ENCODE measurements around the gene PLBD2. TPM values are rescaled to one million over a fixed set of nuclear protein-coding genes. Genes with fewer than 3 reads are reported as not detected.

Gene PLBD2
- total and polyA plus RNA-seq, 9 of the 15 experiments (the other 6 are each of a cell fraction or from before 2014, with no cell fraction given): 2.4 to 37.4 (median 6.0) TPM

DNA sequence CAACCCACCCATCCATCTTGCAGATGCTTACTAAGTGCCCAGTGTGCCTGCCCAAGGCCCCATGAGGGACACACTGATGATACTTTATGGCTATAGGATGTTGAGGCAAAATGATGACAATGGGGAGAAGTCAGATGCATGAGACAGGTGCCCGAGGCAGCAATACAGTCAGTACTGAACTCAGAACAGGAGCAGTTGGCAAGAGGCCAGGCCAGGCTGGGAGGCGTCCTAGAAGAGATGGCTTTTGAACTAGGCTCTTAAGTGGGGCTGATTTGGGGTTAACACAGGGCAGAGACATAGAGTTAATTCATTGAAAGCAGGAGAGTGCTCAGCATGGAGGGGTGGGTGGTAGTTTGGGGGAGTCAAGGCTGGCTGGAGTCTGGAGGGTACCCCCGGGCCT is 15.6 kb downstream of the PLBD2 start:
- Histone ChIP-seq H3K9me1 (ENCODE audit: control insufficient read depth, insufficient read depth, low read length) (no peaks in the 10 kb centered on the region), H2AFZ (ENCODE audit: low read depth, low read length) (no peak overlapping the region), H3K4me1 (replicated peaks in 1 of 2; ENCODE audit: control insufficient read depth in 2 of 2, insufficient read depth in 2 of 2, low read length in 2 of 2) (peaks cover 0 to 7% of the 10 kb centered on the region in 2 experiments; a peak in 1 of 5 replicates), H3K36me3 (ENCODE audit: control insufficient read depth, insufficient read depth, low read length) (peaks cover 67% of the 10 kb centered on the region; the same call in 2 of the 3 replicates), H3K27ac (ENCODE audit: extremely low read depth, low read depth, low read length) (no peak overlapping the region), H3K79me2 (ENCODE audit: control insufficient read depth, insufficient read depth, low read length) (no peaks in the 10 kb centered on the region), H3K27me3 (ENCODE audit: control insufficient read depth in 2 of 2, insufficient read depth in 2 of 2, low read length in 2 of 2) (no peaks in the 10 kb centered on the region), H3K4me3 (no peak overlapping the region), H4K20me1 (replicated peaks; ENCODE audit: control insufficient read depth, insufficient read depth, low read length) (0 out of 2 replicates have a peak, but pooled peaks cover 3% of the 10 kb centered on the region), H3K9me3 (replicated peaks; ENCODE audit: control insufficient read depth, insufficient read depth, low read depth, low read length) (no peaks in the 10 kb centered on the region), H3K4me2 (ENCODE audit: insufficient read depth, low read length) (no peak overlapping the region), H3K9ac (ENCODE audit: insufficient read depth in 1 of 2, low read depth in 2 of 2, low read length in 2 of 2) (no peak overlapping the region)
- no peak for ATAC-seq
- ChIA-PET CTCF (ENCODE audit: low intra/inter-chr PET ratio) (no interaction called here), POLR2A (no interaction called here)
- TF ChIP-seq ZNF253 (CRISPR knock-in tag; conservative IDR thresholded peaks at IDR 0.05) (no peak), NFIC (IDR thresholded peaks at IDR 0.05) (peak; percentile 78)
- in situ Hi-C loops (cut with MboI): no loop called here
- intact Hi-C loops (cut with micrococcal nuclease): no loop called here
- BruUV-seq (replicated peaks): no TSS peak
- WGBS (ENCODE audit: insufficient coverage, low coverage, missing lambda C conversion rate): 79% methylated on average over 2 of the region's 3 CpGs
- no peak for FAIRE-seq
- no peak for DNase-seq (ENCODE audit: extremely low read depth in 1 of 4, low spot score in 3 of 4)

DNA sequence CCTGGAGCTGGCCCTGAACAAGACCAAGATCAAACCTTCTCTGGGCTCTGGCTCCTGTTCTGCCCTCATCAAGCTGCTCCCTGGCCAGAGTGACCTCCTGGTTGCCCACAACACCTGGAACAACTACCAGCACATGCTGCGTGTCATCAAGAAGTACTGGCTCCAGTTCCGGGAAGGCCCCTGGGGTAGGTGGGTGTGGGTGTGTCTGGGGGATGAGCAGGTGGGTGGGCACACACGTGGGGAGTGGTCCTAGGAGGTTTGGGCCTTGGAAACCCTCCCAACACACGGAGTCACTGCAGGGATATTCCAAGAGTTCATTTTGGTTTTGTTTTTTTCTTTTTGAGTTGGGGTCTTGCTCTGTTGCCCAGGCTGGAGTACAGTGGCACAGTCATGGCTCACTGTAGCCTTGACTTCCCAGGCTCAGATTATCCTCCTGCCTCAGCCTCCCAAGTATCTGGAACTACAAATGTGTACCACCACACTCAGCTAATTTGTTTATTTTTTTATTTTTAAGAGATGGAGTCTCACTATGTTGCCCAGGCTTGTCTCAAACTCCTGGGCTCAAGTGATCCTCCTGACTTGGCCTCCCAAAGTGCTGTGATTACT is 16.5 kb downstream of the PLBD2 start:
- Histone ChIP-seq H3K36me3 (ENCODE audit: control insufficient read depth, insufficient read depth, low read length) (peaks cover 61% of the 10 kb centered on the region; the same call in 2 of the 3 replicates), H3K27ac (ENCODE audit: extremely low read depth, low read depth, low read length) (no peak overlapping the region), H3K9ac (ENCODE audit: insufficient read depth in 1 of 2, low read depth in 2 of 2, low read length in 2 of 2) (no peak overlapping the region), H3K4me2 (ENCODE audit: insufficient read depth, low read length) (no peak overlapping the region), H4K20me1 (replicated peaks; ENCODE audit: control insufficient read depth, insufficient read depth, low read length) (0 out of 2 replicates have a peak, but pooled peaks cover 3% of the 10 kb centered on the region), H3K4me3 (no peak overlapping the region), H3K9me3 (replicated peaks; ENCODE audit: control insufficient read depth, insufficient read depth, low read depth, low read length) (no peaks in the 10 kb centered on the region), H3K9me1 (ENCODE audit: control insufficient read depth, insufficient read depth, low read length) (no peaks in the 10 kb centered on the region), H2AFZ (ENCODE audit: low read depth, low read length) (no peak overlapping the region), H3K27me3 (ENCODE audit: control insufficient read depth in 2 of 2, insufficient read depth in 2 of 2, low read length in 2 of 2) (no peaks in the 10 kb centered on the region), H3K79me2 (ENCODE audit: control insufficient read depth, insufficient read depth, low read length) (no peaks in the 10 kb centered on the region), H3K4me1 (replicated peaks in 1 of 2; ENCODE audit: control insufficient read depth in 2 of 2, insufficient read depth in 2 of 2, low read length in 2 of 2) (peaks cover 5 to 14% of the 10 kb centered on the region in 2 experiments; a peak in 3 of 5 replicates)
- DNase-seq (ENCODE audit: extremely low read depth in 1 of 4, low spot score in 3 of 4) (no peak), ATAC-seq (no peak), FAIRE-seq (no peak)
- CTCF ChIA-PET (ENCODE audit: low intra/inter-chr PET ratio): no interaction called here
- TF ChIP-seq, protein P1, sequence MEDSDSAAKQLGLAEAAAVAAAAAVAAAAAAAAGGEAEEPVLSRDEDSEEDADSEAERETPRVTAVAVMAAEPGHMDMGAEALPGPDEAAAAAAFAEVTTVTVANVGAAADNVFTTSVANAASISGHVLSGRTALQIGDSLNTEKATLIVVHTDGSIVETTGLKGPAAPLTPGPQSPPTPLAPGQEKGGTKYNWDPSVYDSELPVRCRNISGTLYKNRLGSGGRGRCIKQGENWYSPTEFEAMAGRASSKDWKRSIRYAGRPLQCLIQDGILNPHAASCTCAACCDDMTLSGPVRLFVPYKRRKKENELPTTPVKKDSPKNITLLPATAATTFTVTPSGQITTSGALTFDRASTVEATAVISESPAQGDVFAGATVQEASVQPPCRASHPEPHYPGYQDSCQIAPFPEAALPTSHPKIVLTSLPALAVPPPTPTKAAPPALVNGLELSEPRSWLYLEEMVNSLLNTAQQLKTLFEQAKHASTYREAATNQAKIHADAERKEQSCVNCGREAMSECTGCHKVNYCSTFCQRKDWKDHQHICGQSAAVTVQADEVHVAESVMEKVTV (CRISPR knock-in tag; IDR thresholded peaks at IDR 0.05): no peak
- TF ChIP-seq ZNF785 (CRISPR knock-in tag; IDR thresholded peaks at IDR 0.05) (no peak), ZNF121 (CRISPR knock-in tag; conservative IDR thresholded peaks at IDR 0.05) (peak; percentile 76), ETV1 (tag; conservative IDR thresholded peaks at IDR 0.05; ENCODE audit: low read depth) (no peak)
- BruUV-seq (replicated peaks): no TSS peak
- POLR2A ChIA-PET: interaction anchor here (0.8 kb wide), 1 partner anchor 63 kb away, joined by 3 read pairs; no protein-coding TSS in a partner anchor
- 82% methylated on average over 4 of the region's 4 CpGs for WGBS (ENCODE audit: insufficient coverage, low coverage, missing lambda C conversion rate)
- in situ Hi-C loops (cut with MboI) (no loop called here), intact Hi-C loops (cut with micrococcal nuclease) (no loop called here)

Data from K562 (cell line).